22Rv1 (cell line): ENCODE measurements around the gene AK1.

Experiments used
- ZFX ChIP-seq: fragments of 450-650 bp; IDR thresholded peaks from 2 replicates; pipeline ENCODE4 v1.6.1; 2017; ENCODE audit warnings: antibody characterized with exemption, borderline replicate concordance
- TF ChIP-seq, protein P1 (sequence below): fragments of 450-650 bp; IDR thresholded peaks from 2 replicates; pipeline ENCODE4 v1.5.1; 2017; ENCODE audit warnings: mild to moderate bottlenecking

- TF ChIP-seq, protein P1, sequence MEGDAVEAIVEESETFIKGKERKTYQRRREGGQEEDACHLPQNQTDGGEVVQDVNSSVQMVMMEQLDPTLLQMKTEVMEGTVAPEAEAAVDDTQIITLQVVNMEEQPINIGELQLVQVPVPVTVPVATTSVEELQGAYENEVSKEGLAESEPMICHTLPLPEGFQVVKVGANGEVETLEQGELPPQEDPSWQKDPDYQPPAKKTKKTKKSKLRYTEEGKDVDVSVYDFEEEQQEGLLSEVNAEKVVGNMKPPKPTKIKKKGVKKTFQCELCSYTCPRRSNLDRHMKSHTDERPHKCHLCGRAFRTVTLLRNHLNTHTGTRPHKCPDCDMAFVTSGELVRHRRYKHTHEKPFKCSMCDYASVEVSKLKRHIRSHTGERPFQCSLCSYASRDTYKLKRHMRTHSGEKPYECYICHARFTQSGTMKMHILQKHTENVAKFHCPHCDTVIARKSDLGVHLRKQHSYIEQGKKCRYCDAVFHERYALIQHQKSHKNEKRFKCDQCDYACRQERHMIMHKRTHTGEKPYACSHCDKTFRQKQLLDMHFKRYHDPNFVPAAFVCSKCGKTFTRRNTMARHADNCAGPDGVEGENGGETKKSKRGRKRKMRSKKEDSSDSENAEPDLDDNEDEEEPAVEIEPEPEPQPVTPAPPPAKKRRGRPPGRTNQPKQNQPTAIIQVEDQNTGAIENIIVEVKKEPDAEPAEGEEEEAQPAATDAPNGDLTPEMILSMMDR = no peak
- TF ChIP-seq ZFX = no peak
These were observed 36.2 kb upstream of the AK1 start for GRCh38 chr9:127913682-127914081.
